HCT116 (cell line): Measurements from ENCODE around the gene NPHS1. TPM values are rescaled to one million over a fixed set of nuclear protein-coding genes. Genes with fewer than 3 reads are reported as not detected.

ENCODE experiments used
- ATAC-seq: fragments of 200-7000 bp; cut with Tn5 transposase; 2 replicates; pipeline ENCODE4 v1.9.1; 2020; ENCODE audit warnings: mild to moderate bottlenecking, moderate library complexity
- BruUV-seq: library from RNA; stranded (reverse); fragments of 400-500 nt; replicated peaks from 2 replicates; lab custom pipeline; 2021; lab: Mats Ljungman, UMichigan
- CTCF ChIA-PET: fragments of 300-600 bp; sonication (Branson Sonifier 250); formaldehyde crosslinking; loops from one replicate; lab custom pipeline; 2021; ENCODE audit warnings: antibody characterized with exemption; lab: Charles Lee
- POLR2A ChIA-PET: fragments of 300-600, 350-600 bp; sonication (Branson Sonifier 250); formaldehyde crosslinking; loops from one replicate; lab custom pipeline; 2021; ENCODE audit warnings: antibody characterized with exemption; lab: Charles Lee
- RAD21 ChIA-PET, 2 experiments: fragments of 300-600 bp; sonication (Branson Sonifier 250); formaldehyde crosslinking; loops; one replicate each; lab custom pipeline; 2023; ENCODE audit warnings: low total read pairs in 2 of 2; ENCODE audit not compliant: uncharacterized antibody in 2 of 2, unreplicated experiment in 2 of 2, low non-redundant PET in 1 of 2; lab: Charles Lee
- DNase-seq: peaks from one replicate; pipeline ENCODE4 v3.0.0-alpha.2; 2010; ENCODE audit warnings: low read depth, low spot score
- H2AFZ ChIP-seq: fragments of 200-600 bp; shearing (Covaris generic), sonication (generic); 2 replicates; pipeline ENCODE4 v1.6.1; 2017; ENCODE audit warnings: low read depth, mixed run types, mixed read lengths, antibody characterized with exemption, low read length; ENCODE audit not compliant: poor library complexity, severe bottlenecking
- H3K27ac ChIP-seq: 2 replicates; pipeline ENCODE4 v1.5.1; 2012; ENCODE audit warnings: low read depth, low read length
- H3K27me3 ChIP-seq: fragments of 200-600 bp; sonication (generic); 2 replicates; pipeline ENCODE4 v1.6.1; 2016; ENCODE audit warnings: mixed run types, low read length, mixed read lengths; ENCODE audit not compliant: insufficient read depth
- H3K36me3 ChIP-seq, 2 experiments: fragments of 200-500 bp in 1 of 2; fragments of 200-600 bp in 1 of 2; sonication (Bioruptor generic) in 1 of 2; sonication (generic) in 1 of 2; 2 replicates each; pipeline versions ENCODE4 v1.5.1 to v1.6.1; 2014 to 2016; ENCODE audit warnings: low read length in 2 of 2, inconsistent platforms in 1 of 2, mixed read lengths in 1 of 2, mixed run types in 1 of 2; ENCODE audit not compliant: insufficient read depth in 2 of 2, control insufficient read depth in 1 of 2
- H3K4me1 ChIP-seq, 2 experiments: fragments of 200-600 bp in 1 of 2; sonication (generic) in 1 of 2; 2 replicates each; pipeline versions ENCODE4 v1.5.1 to v1.6.1; 2012 to 2017; ENCODE audit warnings: low read length in 2 of 2, inconsistent platforms in 1 of 2, mild to moderate bottlenecking in 1 of 2, mixed read lengths in 1 of 2, mixed run types in 1 of 2, moderate library complexity in 1 of 2; ENCODE audit not compliant: insufficient read depth in 2 of 2, control insufficient read depth in 1 of 2
- H3K4me2 ChIP-seq: fragments of 200-600 bp; sonication (generic); 2 replicates; pipeline ENCODE4 v1.6.1; 2017; ENCODE audit warnings: mixed run types, low read length, mixed read lengths
- H3K4me3 ChIP-seq, 2 experiments: fragments of 200-600 bp in 1 of 2; sonication (generic) in 1 of 2; replicated peaks in 1 of 2; 2 replicates each; pipeline ENCODE4 v1.5.1; 2011 to 2016; ENCODE audit warnings: low read length in 2 of 2, control low read depth in 1 of 2, low read depth in 1 of 2, mild to moderate bottlenecking in 1 of 2, mixed read lengths in 1 of 2, mixed run types in 1 of 2
- H3K79me2 ChIP-seq: fragments of 200-600 bp; sonication (generic); 2 replicates; pipeline ENCODE4 v1.6.1; 2017; ENCODE audit warnings: mild to moderate bottlenecking, mixed run types, low read length, moderate library complexity, mixed read lengths; ENCODE audit not compliant: insufficient read depth
- H3K9ac ChIP-seq: fragments of 200-600 bp; sonication (generic); 2 replicates; pipeline ENCODE4 v1.6.1; 2016; ENCODE audit warnings: low read length, mixed read lengths
- H3K9me2 ChIP-seq: fragments of 200-600 bp; sonication (generic), shearing (Covaris generic); 2 replicates; pipeline ENCODE4 v1.6.1; 2017; ENCODE audit warnings: mixed run types, mild to moderate bottlenecking, moderate library complexity; ENCODE audit not compliant: insufficient read depth
- H3K9me3 ChIP-seq, 2 experiments: fragments of 200-500 bp in 1 of 2; fragments of 200-600 bp in 1 of 2; sonication (Bioruptor generic) in 1 of 2; sonication (generic) in 1 of 2; 2 replicates each; pipeline ENCODE4 v1.6.1; 2014 to 2017; ENCODE audit warnings: low read length in 2 of 2, mixed read lengths in 2 of 2, inconsistent platforms in 1 of 2, low read depth in 1 of 2, mild to moderate bottlenecking in 1 of 2, mixed run types in 1 of 2, moderate library complexity in 1 of 2; ENCODE audit not compliant: control insufficient read depth in 1 of 2, insufficient read depth in 1 of 2
- H4K20me1 ChIP-seq: fragments of 200-600 bp; sonication (generic), shearing (Covaris generic); 2 replicates; pipeline ENCODE4 v1.6.1; 2017; ENCODE audit warnings: mixed run types, mild to moderate bottlenecking, moderate library complexity; ENCODE audit not compliant: insufficient read depth
- CBX3 ChIP-seq: IDR thresholded peaks from 2 replicates; pipeline ENCODE4 v1.6.1; 2012; ENCODE audit warnings: low read depth
- CEBPB ChIP-seq: IDR thresholded peaks from 2 replicates; pipeline ENCODE4 v1.6.1; 2012; ENCODE audit warnings: low read depth
- EGR1 ChIP-seq: IDR thresholded peaks from 2 replicates; pipeline ENCODE4 v1.6.1; 2012; ENCODE audit warnings: low read depth
- EZH2phosphoT487 ChIP-seq: fragments of 200-600 bp; IDR thresholded peaks from 2 replicates; pipeline ENCODE4 v1.6.1; 2018; ENCODE audit warnings: antibody characterized with exemption, borderline replicate concordance
- JUND ChIP-seq: IDR thresholded peaks from 2 replicates; pipeline ENCODE4 v1.6.1; 2012
- POLR2AphosphoS5 ChIP-seq: IDR thresholded peaks from 2 replicates; pipeline ENCODE4 v1.6.1; 2011; ENCODE audit warnings: mild to moderate bottlenecking, low read depth, low read length, moderate library complexity
- RAD21 ChIP-seq: IDR thresholded peaks from 2 replicates; pipeline ENCODE4 v1.6.1; 2012; ENCODE audit warnings: low read depth, mild to moderate bottlenecking
- SIN3A ChIP-seq: IDR thresholded peaks from 2 replicates; pipeline ENCODE4 v1.6.1; 2012; ENCODE audit warnings: low read depth
- TCF7L2 ChIP-seq: IDR thresholded peaks from 2 replicates; pipeline ENCODE4 v1.7.0; 2011; ENCODE audit warnings: borderline replicate concordance, inconsistent platforms; ENCODE audit not compliant: insufficient read depth, insufficient read length; ENCODE audit errors: extremely low read depth
- YY1 ChIP-seq: IDR thresholded peaks from 2 replicates; pipeline ENCODE4 v1.6.1; 2011; ENCODE audit warnings: low read length, low read depth, moderate library complexity, mild to moderate bottlenecking; ENCODE audit not compliant: insufficient replicate concordance; ENCODE audit errors: extremely low read depth
- ZFX ChIP-seq: fragments of 450-650 bp; IDR thresholded peaks from 2 replicates; pipeline ENCODE4 v1.6.1; 2017
- ZNF274 ChIP-seq: fragments of 200-500 bp; sonication (Bioruptor generic); IDR thresholded peaks from 2 replicates; pipeline ENCODE4 v1.6.1; 2014; ENCODE audit warnings: mild to moderate bottlenecking, low read depth, low read length, inconsistent platforms
- intact Hi-C: fragments of 100-400 bp; cut with micrococcal nuclease; formaldehyde crosslinking; loops from 2 replicates; pipeline ENCODE4 v1.10.0; 2022
- total RNA-seq: library from RNA; stranded (reverse); gene quantifications from one replicate; pipeline ENCODE4 v1.2.1, GENCODE V29; 2021; ENCODE audit not compliant: unreplicated experiment
- TF ChIP-seq, protein P1 (sequence below): IDR thresholded peaks from 2 replicates; pipeline ENCODE4 v1.6.1; 2012
- TF ChIP-seq, protein P2 (sequence below): IDR thresholded peaks from 2 replicates; pipeline ENCODE4 v1.6.1; 2012; ENCODE audit warnings: low read depth
- TF ChIP-seq, protein P3 (sequence below): IDR thresholded peaks from 2 replicates; pipeline ENCODE4 v1.6.1; 2012

NPHS1 gene
- total RNA-seq, 1 experiment from 2014 or later = 0.57 TPM

DNA sequence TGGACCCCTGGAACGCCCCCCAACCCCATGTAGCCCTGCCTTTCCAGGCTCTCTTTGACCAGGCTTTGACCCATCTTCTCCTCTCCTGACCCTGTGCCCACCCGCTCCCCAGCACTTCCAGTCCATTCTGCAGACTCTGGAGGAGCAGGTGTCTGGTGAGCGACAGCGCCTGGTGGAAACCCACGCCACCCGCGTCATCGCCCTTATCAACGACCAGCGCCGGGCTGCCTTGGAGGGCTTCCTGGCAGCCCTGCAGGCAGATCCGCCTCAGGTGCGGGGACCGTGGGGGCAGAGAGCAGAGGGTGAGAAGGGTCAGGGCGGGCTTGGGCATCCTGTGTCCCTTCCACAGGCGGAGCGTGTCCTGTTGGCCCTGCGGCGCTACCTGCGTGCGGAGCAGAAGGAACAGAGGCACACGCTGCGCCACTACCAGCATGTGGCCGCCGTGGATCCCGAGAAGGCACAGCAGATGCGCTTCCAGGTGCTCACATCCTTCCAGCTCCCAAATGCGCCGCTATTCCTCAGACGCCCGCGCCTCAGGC, 22.2 kb upstream of the NPHS1 start:
- ChIA-PET CTCF (no interaction called here), POLR2A (no interaction called here), RAD21 (no interaction called here)
- no peak for ATAC-seq
- Histone ChIP-seq H2AFZ (no peak overlapping the region), H3K27ac (no peak overlapping the region), H3K4me1 (peaks cover 4 to 16% of the 10 kb centered on the region in 2 experiments; a peak in 3 of 4 replicates), H3K9me2 (no peaks in the 10 kb centered on the region), H3K9ac (no peak overlapping the region), H3K4me3 (no peak overlapping the region), H4K20me1 (no peaks in the 10 kb centered on the region), H3K4me2 (no peak overlapping the region), H3K36me3 (no peaks in the 10 kb centered on the region; a peak in 1 of 4 replicates), H3K9me3 (no peaks in the 10 kb centered on the region), H3K27me3 (no peaks in the 10 kb centered on the region), H3K79me2 (no peaks in the 10 kb centered on the region)
- intact Hi-C loops = no loop called here
- DNase-seq = no peak
- no TSS peak for BruUV-seq
- TF ChIP-seq, protein P1, sequence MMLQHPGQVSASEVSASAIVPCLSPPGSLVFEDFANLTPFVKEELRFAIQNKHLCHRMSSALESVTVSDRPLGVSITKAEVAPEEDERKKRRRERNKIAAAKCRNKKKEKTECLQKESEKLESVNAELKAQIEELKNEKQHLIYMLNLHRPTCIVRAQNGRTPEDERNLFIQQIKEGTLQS = no peak
- TF ChIP-seq YY1 = no peak
- TF ChIP-seq, protein P2, sequence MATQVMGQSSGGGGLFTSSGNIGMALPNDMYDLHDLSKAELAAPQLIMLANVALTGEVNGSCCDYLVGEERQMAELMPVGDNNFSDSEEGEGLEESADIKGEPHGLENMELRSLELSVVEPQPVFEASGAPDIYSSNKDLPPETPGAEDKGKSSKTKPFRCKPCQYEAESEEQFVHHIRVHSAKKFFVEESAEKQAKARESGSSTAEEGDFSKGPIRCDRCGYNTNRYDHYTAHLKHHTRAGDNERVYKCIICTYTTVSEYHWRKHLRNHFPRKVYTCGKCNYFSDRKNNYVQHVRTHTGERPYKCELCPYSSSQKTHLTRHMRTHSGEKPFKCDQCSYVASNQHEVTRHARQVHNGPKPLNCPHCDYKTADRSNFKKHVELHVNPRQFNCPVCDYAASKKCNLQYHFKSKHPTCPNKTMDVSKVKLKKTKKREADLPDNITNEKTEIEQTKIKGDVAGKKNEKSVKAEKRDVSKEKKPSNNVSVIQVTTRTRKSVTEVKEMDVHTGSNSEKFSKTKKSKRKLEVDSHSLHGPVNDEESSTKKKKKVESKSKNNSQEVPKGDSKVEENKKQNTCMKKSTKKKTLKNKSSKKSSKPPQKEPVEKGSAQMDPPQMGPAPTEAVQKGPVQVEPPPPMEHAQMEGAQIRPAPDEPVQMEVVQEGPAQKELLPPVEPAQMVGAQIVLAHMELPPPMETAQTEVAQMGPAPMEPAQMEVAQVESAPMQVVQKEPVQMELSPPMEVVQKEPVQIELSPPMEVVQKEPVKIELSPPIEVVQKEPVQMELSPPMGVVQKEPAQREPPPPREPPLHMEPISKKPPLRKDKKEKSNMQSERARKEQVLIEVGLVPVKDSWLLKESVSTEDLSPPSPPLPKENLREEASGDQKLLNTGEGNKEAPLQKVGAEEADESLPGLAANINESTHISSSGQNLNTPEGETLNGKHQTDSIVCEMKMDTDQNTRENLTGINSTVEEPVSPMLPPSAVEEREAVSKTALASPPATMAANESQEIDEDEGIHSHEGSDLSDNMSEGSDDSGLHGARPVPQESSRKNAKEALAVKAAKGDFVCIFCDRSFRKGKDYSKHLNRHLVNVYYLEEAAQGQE = no peak
- no peak for TF ChIP-seq RAD21
- TF ChIP-seq CEBPB = no peak
- TF ChIP-seq EZH2phosphoT487 = no peak
- no peak for TF ChIP-seq ZNF274
- no peak for TF ChIP-seq CBX3
- TF ChIP-seq EGR1 = no peak
- TF ChIP-seq POLR2AphosphoS5 = no peak
- no peak for TF ChIP-seq ZFX
- no peak for TF ChIP-seq SIN3A
- no peak for TF ChIP-seq TCF7L2
- TF ChIP-seq, protein P3, sequence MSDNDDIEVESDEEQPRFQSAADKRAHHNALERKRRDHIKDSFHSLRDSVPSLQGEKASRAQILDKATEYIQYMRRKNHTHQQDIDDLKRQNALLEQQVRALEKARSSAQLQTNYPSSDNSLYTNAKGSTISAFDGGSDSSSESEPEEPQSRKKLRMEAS = no peak
- no peak for TF ChIP-seq JUND
